Activated CD8-positive, alpha-beta T cell treated with anti-CD3 and anti-CD28 coated beads for 36 hours (primary cell): Measurements from ENCODE around the gene NPIPB8. TPM values are rescaled to one million over a fixed set of nuclear protein-coding genes. Genes with fewer than 3 reads are reported as not detected.
"Not testable (repeated sequence)": the region's sequence is repeated elsewhere in the genome, so short reads cannot be mapped to it uniquely, and the experiment has no call there.

ENCODE experiments used
- ATAC-seq: fragments of 200-7000 bp; cut with Tn5 transposase; one replicate; pipeline ENCODE4 v1.10.0; 2021; ENCODE audit warnings: mild to moderate bottlenecking, moderate library complexity
- CTCF ChIA-PET: fragments of 350-600 bp; sonication (Branson Sonifier 250); formaldehyde crosslinking; loops from one replicate; lab custom pipeline; 2021; ENCODE audit warnings: antibody characterized with exemption; lab: Charles Lee
- POLR2A ChIA-PET: fragments of 350-600 bp; sonication (Branson Sonifier 250); formaldehyde crosslinking; loops from one replicate; lab custom pipeline; 2021; ENCODE audit warnings: antibody characterized with exemption; lab: Charles Lee
- DNase-seq: peaks from one replicate; pipeline ENCODE4 v3.0.0-alpha.2; 2020
- H3K27ac Mint-ChIP-seq: one replicate; pipeline ENCODE4 v1.8.0; 2021; ENCODE audit warnings: mild to moderate bottlenecking, mixed read lengths
- H3K27me3 Mint-ChIP-seq: one replicate; pipeline ENCODE4 v1.8.0; 2021; ENCODE audit warnings: mixed read lengths
- H3K36me3 Mint-ChIP-seq: one replicate; pipeline ENCODE4 v1.8.0; 2021; ENCODE audit warnings: low read depth, mixed read lengths
- H3K4me1 Mint-ChIP-seq: one replicate; pipeline ENCODE4 v1.8.0; 2021; ENCODE audit warnings: low read depth, mixed read lengths
- H3K4me3 Mint-ChIP-seq: one replicate; pipeline ENCODE4 v1.8.0; 2021; ENCODE audit warnings: mild to moderate bottlenecking, moderate library complexity, mixed read lengths
- H3K9me3 Mint-ChIP-seq: one replicate; pipeline ENCODE4 v1.8.0; 2021; ENCODE audit warnings: mixed read lengths
- intact Hi-C: fragments of 100-400 bp; cut with micrococcal nuclease; formaldehyde crosslinking; loops from one replicate; pipeline ENCODE4 v1.10.0; 2022
- total RNA-seq, 2 experiments: library from RNA; stranded (reverse); gene quantifications; one replicate each; pipeline ENCODE4 v1.2.3, GENCODE V29; 2021
- TF ChIP-seq, protein P1 (sequence below): fragments of 200-600 bp; IDR thresholded peaks from one replicate; pipeline ENCODE4 v1.8.0; 2022; ENCODE audit warnings: antibody characterized with exemption, mild to moderate bottlenecking

NPIPB8 gene
- not detected for total RNA-seq

GRCh38 chr16:28637765-28638164 is at the start of gene NPIPB8:
TSS of gene NPIPB8 (plus strand) at chr16:28638065. CDS start at chr16:28638361, 296 bp downstream.
- POLR2A ChIA-PET, CTCF ChIA-PET, ATAC-seq, intact Hi-C loops, H3K27ac Mint-ChIP-seq, DNase-seq, H3K36me3 Mint-ChIP-seq, H3K4me3 Mint-ChIP-seq, H3K4me1 Mint-ChIP-seq, H3K9me3 Mint-ChIP-seq, H3K27me3 Mint-ChIP-seq: not testable (repeated sequence)

DNA sequence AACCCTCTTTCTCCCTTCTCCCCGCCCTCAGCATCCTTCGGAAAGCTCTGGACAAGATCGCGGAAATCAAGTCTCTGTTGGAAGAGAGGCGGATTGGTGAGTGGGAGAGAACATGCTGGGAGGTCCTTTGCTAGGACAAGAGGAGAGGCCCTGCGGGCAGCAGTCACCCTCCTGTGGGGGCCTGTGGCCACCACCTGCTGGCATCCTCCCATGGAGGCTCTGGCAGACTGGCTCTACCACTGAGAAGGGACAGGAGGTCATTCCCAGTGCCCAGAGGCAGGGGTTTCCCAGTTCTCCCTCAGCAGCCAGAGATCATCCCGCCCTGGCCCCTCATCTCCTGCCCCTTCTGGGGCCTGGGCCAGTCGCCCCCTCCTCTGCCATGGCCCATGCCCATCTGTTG is 48.8 kb upstream of the NPIPB8 start:
- Mint-ChIP-seq H3K4me1 (no peaks in the 10 kb centered on the region), H3K27ac (no peak overlapping the region), H3K36me3 (peaks cover 15% of the 10 kb centered on the region), H3K27me3 (no peaks in the 10 kb centered on the region), H3K4me3 (no peak overlapping the region), H3K9me3 (no peaks in the 10 kb centered on the region)
- ChIA-PET POLR2A (no interaction called here), CTCF (no interaction called here)
- TF ChIP-seq, protein P1, sequence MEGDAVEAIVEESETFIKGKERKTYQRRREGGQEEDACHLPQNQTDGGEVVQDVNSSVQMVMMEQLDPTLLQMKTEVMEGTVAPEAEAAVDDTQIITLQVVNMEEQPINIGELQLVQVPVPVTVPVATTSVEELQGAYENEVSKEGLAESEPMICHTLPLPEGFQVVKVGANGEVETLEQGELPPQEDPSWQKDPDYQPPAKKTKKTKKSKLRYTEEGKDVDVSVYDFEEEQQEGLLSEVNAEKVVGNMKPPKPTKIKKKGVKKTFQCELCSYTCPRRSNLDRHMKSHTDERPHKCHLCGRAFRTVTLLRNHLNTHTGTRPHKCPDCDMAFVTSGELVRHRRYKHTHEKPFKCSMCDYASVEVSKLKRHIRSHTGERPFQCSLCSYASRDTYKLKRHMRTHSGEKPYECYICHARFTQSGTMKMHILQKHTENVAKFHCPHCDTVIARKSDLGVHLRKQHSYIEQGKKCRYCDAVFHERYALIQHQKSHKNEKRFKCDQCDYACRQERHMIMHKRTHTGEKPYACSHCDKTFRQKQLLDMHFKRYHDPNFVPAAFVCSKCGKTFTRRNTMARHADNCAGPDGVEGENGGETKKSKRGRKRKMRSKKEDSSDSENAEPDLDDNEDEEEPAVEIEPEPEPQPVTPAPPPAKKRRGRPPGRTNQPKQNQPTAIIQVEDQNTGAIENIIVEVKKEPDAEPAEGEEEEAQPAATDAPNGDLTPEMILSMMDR, result no peak
- ATAC-seq (no peak), DNase-seq (no peak)
- intact Hi-C loops, result no loop called here

DNA sequence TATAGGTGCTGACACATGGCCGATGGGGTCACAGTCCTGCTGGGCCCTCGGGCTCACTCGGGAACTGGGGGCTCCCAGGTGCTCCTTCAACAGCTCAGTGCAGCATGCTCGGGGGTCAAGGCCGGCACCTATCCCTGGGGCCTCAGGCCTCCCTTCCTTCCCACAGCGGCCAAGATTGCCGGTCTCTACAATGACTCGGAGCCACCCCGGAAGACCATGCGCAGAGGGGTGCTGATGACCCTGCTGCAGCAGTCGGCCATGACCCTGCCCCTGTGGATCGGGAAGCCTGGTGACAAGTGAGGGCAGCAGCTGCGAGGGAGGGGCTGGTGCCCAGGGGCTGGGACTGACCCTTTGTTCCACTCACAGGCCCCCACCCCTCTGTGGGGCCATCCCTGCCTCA is 47.9 kb upstream of the NPIPB8 start:
- Mint-ChIP-seq H3K4me1 (no peaks in the 10 kb centered on the region), H3K27ac (no peak overlapping the region), H3K27me3 (no peaks in the 10 kb centered on the region), H3K9me3 (no peaks in the 10 kb centered on the region), H3K4me3 (no peak overlapping the region), H3K36me3 (peaks cover 12% of the 10 kb centered on the region)
- ChIA-PET POLR2A (no interaction called here), CTCF (no interaction called here)
- intact Hi-C loops, result no loop called here
- DNase-seq (no peak), ATAC-seq (no peak)
- TF ChIP-seq, protein P1, result no peak

- intact Hi-C loops, result no loop called here
- no peak for ATAC-seq
- ChIA-PET POLR2A (interaction anchor here (1.1 kb wide), 1 partner anchor 9 kb away, joined by 3 read pairs; no protein-coding TSS in a partner anchor), CTCF (no interaction called here)
- Mint-ChIP-seq H3K27me3 (no peaks in the 10 kb centered on the region), H3K27ac (no peak overlapping the region), H3K4me3 (no peak overlapping the region), H3K36me3 (peaks cover 7% of the 10 kb centered on the region), H3K9me3 (no peaks in the 10 kb centered on the region), H3K4me1 (no peaks in the 10 kb centered on the region)
- DNase-seq, result no peak
- TF ChIP-seq, protein P1, result no peak
These were observed 47.2 kb upstream of the NPIPB8 start for GRCh38 chr16:28590384-28591340.

- TF ChIP-seq, protein P1, result no peak
- Mint-ChIP-seq H3K36me3 (peaks cover 7% of the 10 kb centered on the region), H3K27me3 (no peaks in the 10 kb centered on the region), H3K27ac (no peak overlapping the region), H3K9me3 (no peaks in the 10 kb centered on the region), H3K4me1 (no peaks in the 10 kb centered on the region), H3K4me3 (no peak overlapping the region)
- intact Hi-C loops, result no loop called here
- ChIA-PET POLR2A (interaction anchor here (1.1 kb wide), 1 partner anchor 9 kb away, joined by 3 read pairs; no protein-coding TSS in a partner anchor), CTCF (no interaction called here)
- DNase-seq, result no peak
- no peak for ATAC-seq
These were observed 46.5 kb upstream of the NPIPB8 start for GRCh38 chr16:28591355-28591754.
